AML-193 (cell line): ENCODE measurements around the gene C2CD2.

Source experiments
- DNase-seq, 2 experiments: peaks; one replicate each; lab custom pipeline; 2025; lab: John Stamatoyannopoulos, UW

The C2CD2 gene

GRCh38 chr21:41846033-41846317, 107.8 kb downstream of the C2CD2 start:
- no peak for DNase-seq

GRCh38 chr21:41845310-41846032, 108.3 kb downstream of the C2CD2 start:
- no peak for DNase-seq

GRCh38 chr21:41843584-41843983, 110.2 kb downstream of the C2CD2 start:
- no peak for DNase-seq

GRCh38 chr21:41840880-41841279, 112.9 kb downstream of the C2CD2 start:
- no peak for DNase-seq

GRCh38 chr21:41839387-41840000, 114.3 kb downstream of the C2CD2 start:
- DNase-seq = no peak

- DNase-seq = no peak
Observed at GRCh38 chr21:41837756-41838297, 116.0 kb downstream of the C2CD2 start.

- DNase-seq = no peak
Observed at GRCh38 chr21:41836166-41837015, 117.4 kb downstream of the C2CD2 start.

GRCh38 chr21:41835711-41836154, 118.1 kb downstream of the C2CD2 start:
- no peak for DNase-seq
